ENCODE results near the gene RETREG2.

RETREG2 gene, protein sequence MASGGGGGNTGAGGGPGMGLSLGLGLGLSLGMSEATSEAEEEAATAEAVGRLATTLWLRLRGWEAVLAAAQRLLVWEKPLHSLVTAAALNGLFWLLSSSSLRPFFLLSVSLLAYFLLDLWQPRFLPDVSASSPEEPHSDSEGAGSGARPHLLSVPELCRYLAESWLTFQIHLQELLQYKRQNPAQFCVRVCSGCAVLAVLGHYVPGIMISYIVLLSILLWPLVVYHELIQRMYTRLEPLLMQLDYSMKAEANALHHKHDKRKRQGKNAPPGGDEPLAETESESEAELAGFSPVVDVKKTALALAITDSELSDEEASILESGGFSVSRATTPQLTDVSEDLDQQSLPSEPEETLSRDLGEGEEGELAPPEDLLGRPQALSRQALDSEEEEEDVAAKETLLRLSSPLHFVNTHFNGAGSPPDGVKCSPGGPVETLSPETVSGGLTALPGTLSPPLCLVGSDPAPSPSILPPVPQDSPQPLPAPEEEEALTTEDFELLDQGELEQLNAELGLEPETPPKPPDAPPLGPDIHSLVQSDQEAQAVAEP

DNA sequence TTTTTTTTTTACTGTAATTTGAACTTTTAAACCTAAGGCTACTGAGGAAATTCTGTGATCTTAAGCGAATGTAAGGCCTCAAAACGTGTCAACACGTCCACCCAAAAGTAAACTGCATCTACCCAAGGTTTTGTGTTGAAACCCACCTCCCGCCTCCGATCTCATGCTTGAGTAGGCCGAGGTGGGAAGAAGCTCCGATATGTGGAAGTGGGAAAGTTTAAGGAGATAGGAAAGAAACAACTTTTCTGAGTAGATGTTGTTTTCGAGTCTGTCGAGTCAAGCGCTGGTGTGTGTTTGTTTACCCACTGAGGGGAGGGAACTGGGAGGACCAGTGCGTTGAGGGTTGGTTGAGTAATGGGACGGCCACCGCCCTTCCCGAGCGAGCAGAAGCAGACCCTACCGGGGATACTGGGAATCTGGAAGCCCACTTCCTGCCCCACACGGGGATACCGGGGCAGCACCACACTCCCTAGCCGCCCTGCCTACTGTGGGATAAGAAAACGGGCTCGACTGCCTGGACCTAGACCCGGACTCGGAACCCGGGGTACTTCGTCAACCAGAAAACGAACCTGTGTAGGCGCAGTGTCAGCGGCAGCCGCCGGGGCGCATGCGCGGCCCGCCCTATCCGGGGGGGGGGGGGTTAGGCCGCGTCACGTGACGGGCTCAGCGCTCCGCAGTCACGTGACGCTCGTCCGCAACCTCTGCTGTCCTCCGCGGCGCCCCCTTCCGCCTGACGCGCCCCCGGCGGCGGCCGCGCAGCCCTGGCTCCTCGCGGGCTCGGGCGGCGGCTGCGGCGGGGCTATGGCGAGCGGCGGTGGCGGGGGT lies at the start of gene RETREG2:
RETREG2 (plus strand) TSS at position 724 of the 825 bp plus-strand sequence; CDS start at position 802, 78 bp downstream.
- H3K4me3 ChIP-seq (ENCODE audit: low read depth, low read length), result peak within 1 kb of the TSS; percentile 82
- DNase-seq (ENCODE audit: low read depth), result peak; percentile 63

DNA sequence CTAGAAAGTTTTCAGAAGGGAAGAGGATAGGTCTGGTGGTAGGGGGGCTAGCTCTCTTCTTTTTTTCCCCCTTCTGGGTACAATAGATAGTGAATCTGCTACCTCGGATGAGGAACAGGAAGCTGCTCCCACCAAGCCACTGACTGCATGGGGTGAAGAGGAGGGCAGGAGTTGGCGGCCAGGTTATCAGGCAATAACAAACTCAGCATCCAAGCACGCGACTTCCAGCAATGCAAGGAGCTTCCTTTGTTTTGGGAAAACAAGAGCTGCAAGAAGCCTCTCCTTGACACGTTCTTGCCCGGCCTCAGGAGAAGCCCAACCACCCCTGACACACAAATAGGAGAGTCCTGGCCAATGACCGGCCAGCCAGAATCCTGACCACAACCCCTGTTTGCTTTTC lies 49.7 kb upstream of the RETREG2 start:
- no peak for DNase-seq (ENCODE audit: low read depth)
- H3K4me3 ChIP-seq (ENCODE audit: low read depth, low read length), result no peak overlapping the region

DNA sequence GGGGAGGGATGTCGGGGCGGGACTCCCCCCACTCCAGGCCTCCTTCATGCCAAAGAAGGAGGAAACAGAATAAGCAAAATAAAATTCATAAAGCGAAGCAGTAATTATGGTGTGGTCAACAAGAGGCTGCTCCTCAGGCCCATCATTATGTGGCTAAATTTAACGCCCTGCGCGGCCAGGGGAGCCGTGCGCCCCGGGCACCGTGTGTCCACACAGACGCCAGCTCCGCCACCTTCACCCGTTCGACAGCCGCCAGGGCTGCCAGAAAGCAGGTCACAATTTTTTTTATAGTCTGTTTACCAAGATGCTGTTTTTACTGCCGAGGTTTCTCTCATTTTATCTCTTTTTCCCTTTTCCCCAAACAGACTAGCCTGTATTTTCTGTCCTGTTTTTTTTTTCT lies 48.5 kb upstream of the RETREG2 start:
- no peak overlapping the region for H3K4me3 ChIP-seq (ENCODE audit: low read depth, low read length)
- no peak for DNase-seq (ENCODE audit: low read depth)

DNA sequence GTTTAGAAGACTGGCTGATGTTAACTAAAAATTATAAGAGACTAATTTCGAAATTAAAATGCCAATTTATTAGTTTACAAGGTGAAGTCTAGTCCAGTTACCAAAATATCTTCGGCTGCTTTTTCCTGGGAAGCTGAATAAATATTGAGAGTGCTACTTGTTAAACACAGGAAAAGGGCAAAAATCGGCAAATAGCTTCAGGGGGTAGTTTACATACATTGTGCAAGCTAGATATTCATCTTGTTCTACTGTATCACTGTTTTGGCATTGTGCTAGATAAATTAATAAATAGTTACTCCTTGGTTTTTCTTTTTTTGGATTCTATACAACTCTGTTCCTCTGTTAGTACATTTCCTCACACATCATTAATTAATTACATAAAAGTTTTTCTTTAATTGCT lies 46.7 kb upstream of the RETREG2 start:
- DNase-seq (ENCODE audit: low read depth), result no peak

DNA sequence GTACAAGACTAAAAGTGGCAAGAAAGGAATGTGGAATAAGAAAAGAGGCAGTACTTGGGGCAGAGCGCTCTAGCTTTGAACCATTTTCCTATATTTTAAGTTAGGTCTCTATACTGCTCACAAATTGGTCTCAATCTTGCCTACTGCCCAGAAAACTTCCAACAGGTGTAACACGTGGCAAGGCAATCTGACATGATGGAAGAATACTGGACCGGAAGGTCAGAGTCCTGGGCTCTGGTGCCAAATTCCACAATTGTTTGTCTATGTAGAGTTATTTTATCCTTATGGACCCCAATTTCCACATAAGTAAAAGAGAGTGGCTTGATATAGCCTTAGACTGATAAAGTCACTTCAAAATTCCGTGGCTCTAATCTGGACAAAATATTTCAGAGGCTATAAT lies 46.3 kb upstream of the RETREG2 start:
- DNase-seq (ENCODE audit: low read depth), result no peak
- H3K4me3 ChIP-seq (ENCODE audit: low read depth, low read length), result no peak overlapping the region

More for the DNA sequence above, 46.7 kb upstream of the RETREG2 start:
- H3K4me3 ChIP-seq (ENCODE audit: low read depth, low read length), result no peak overlapping the region

DNA sequence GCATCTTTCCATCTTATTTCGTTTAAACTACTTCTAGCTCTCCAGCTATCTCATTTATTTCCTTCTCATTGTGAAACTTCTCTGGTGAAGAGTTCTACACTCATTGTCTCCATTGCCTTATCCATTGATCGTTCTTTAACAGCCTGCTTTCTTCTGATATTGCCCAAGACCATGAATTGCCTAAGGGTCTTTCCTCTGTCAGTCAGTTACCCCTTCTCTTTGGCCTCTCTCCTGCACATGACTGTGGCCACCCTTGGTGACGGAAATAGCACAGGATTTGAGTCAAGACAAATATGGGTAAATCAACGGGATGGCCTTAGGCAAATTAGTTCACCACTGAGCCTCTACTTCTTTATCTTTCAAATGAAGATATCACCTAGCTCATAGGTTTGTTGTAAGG lies 44.1 kb upstream of the RETREG2 start:
- DNase-seq (ENCODE audit: low read depth), result no peak

DNA sequence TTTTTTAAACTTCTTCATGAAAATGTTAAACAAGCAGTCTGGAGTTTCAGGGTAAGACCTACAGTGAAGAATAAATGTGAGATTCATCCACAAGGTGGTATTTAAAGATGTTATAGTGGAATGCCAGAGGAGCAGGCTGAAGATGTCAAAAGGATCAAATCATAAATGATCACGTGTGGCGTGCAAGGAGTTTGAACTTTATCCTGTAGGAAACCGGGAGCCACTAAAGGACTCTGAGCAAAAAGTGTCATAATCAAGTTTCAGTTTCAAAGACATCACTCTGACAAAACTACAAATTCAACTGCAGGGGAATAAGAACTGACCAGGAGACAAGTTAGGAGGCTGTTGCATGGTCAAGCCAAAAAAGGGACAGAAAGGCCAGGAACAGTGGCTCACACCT lies 37.4 kb upstream of the RETREG2 start:
- no peak for DNase-seq (ENCODE audit: low read depth)
- no peak overlapping the region for H3K4me3 ChIP-seq (ENCODE audit: low read depth, low read length)

More for the DNA sequence above, 44.1 kb upstream of the RETREG2 start:
- no peak overlapping the region for H3K4me3 ChIP-seq (ENCODE audit: low read depth, low read length)

DNA sequence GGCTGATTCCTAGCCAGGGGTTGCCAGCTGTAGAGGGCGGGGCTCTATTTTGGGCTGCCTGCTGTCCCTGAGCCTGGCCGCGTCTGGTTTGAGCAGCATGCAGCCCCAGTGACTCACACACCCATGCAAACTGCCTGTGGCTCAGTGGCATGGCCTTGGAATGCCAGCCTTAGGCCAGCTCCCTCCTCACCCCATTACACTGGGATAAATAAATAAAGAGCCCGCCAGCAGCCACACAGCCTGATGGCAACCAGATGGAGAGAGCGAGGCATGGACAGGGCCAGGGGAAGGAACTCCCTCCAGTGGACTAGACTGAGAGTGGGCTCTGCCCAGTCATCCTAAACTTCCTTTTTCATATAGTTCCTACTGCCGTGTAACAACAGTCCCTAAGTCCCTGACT lies 35.7 kb upstream of the RETREG2 start:
- DNase-seq (ENCODE audit: low read depth), result peak; percentile 28
- H3K4me3 ChIP-seq (ENCODE audit: low read depth, low read length), result no peak overlapping the region

DNA sequence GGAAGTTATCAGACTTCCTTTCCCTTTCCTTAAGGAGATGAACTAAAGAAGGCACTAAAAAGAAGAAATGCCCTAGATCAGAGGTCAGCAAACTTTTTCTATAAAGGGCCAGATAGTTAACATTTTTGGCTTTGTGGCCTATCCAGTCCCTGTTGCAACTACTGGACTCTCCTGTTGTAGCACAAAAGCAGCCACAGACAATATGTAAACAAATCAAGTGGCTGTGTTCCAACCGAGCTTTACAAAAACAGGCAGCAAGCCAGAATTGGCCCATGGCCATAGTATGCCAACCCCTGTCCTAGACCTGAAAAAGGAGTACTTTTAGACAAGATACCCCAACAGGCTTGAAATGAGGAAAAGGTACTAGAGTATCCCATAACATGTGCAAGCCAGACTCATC lies 28.4 kb upstream of the RETREG2 start:
- H3K4me3 ChIP-seq (ENCODE audit: low read depth, low read length), result no peak overlapping the region
- DNase-seq (ENCODE audit: low read depth), result no peak

DNA sequence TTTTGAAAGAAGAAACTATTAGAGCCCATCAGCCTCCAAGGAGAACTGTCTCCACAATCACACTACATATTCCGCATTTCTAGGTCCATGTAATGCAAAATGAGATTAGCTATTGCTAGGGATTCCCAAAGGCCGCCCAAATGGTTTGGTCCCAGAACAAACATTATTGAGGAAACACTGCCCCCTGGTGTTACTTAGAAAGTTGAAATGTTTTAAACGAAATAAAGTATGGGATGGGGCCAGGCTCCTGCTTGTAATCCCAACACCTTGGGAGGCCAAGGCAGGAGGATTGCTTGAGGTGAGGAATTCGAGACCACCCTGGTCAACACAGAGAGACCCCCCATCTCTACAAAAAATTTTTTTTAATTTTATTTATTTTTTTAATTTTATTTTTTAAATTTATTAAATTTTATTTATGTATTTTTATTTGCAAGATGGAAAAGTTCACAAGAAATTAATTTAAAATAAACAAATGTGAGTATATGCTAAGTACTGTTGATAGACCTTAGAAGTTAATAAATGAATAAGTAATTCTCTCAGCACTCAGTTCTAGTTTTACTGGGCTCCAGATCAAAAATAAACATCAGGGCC lies 22.9 kb upstream of the RETREG2 start:
- no peak for DNase-seq (ENCODE audit: low read depth)
- H3K4me3 ChIP-seq (ENCODE audit: low read depth, low read length), result no peak overlapping the region

DNA sequence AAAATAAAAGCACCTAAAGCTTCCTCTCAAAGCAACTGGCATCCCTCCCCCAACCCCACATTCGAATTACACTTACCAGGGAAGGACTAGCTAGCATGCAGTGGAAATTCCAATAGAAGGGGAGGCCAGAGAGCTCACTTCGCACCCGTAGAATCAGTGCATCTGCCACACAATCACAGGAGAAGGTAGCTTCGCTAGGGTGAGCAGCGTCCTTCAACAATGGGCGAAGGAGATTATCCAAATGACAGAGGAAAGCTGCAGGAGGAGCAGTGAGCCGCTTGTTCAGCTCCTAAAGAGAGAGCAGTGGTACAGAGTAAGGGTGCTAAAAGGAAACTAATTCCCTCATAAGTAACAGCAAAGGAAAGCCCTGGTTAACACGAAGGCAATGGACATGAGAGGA lies 20.7 kb upstream of the RETREG2 start:
- no peak overlapping the region for H3K4me3 ChIP-seq (ENCODE audit: low read depth, low read length)
- DNase-seq (ENCODE audit: low read depth), result no peak

DNA sequence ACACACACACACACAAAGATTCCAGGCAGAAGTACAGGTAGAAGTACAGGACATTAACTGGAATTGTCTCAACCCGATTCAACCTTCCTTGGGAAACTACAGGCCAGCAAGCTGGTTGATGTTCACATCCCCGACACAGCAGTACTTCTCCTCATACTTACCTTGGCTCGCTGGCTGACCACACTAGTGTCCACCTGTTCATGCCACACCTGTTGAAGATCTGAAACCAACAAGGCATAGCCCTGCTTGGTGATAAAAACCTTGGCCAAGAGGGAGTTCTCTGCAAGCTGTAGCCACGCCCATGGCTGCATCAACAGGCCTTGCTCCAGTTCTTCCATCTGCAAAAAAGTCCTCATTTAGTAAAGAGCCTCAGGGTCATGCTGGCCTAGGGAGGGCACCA lies 20.1 kb upstream of the RETREG2 start:
- no peak overlapping the region for H3K4me3 ChIP-seq (ENCODE audit: low read depth, low read length)
- no peak for DNase-seq (ENCODE audit: low read depth)

DNA sequence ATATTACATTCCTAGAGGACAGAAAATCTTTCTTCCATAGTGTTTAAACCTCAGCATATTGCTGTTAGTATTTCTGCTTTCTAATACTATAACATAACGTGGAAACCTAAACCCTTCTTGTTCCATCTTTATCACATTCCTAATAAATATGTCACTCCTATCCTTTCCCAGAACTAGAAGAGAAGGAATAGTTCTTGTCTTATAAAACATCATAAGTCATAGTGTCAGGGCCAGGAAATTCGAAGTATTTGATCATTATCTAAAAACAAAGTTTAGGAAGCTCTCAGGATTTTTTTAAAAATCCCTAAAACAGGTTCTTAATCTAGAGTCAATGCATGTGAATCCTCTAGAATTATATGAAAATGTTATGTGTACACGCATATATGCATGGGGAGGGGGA lies 19.5 kb upstream of the RETREG2 start:
- DNase-seq (ENCODE audit: low read depth), result no peak
- H3K4me3 ChIP-seq (ENCODE audit: low read depth, low read length), result no peak overlapping the region

DNA sequence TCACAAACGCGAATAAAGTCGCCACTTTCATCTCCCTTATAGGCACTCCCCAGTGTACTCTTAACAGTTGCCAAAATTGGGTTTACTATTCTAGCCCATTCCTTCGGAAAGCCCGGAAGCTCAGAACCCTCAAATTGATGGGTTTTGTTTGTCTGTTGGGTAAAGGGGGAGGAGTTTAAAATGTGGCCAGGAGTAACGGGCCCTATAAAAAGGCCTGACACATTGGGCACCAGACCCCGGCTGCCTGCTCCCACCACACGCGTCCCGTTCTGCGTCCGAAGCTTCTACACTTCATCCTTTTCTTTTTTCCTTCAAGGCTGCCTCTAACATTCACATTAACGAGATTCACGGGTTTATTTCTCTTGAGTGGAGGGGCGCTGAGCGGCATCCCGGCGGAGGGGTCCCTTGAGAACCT lies 18.3 kb upstream of the RETREG2 start:
- H3K4me3 ChIP-seq (ENCODE audit: low read depth, low read length), result peak overlapping the region; percentile 57
- no peak for DNase-seq (ENCODE audit: low read depth)

DNA sequence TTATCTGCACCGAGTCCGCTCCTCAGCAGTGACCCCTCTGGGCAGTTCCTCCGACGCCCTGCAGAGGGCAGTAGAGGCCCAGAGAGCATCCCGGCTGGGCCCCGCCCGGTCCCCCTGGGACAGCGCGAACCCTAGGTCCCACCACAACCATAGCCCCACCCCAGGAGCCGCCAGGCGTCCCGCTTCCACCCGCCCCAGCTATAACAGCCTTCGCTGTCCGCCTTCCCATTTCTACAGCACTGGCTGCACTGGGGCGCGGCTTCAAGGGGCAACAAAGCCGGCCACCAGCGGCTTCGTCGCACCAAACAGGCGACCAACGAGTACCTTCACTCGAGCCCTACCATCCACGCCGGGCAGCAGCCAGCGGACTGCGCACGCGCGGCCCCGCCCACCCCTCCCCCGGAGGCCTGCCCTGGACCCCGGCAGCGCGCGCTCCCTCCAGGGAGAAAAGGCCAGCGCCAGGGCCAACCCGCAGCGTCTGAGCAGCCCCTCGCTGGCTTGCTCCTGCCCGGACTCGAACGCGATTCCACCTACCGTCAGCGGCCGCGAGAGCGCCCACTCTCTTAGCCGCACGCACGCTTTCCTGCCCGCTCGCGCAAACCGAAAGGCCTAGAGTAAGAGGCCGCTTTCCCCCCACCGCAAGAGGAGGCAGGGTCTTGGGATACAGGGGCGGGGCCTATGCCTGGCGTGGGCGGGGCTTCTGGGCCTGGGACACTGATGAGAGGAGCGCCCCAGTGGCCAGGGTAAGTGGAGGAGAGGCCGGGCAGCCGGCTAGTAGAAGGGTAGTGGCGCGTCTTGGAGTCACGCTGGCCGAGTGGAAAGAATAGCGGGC lies 17.7 kb upstream of the RETREG2 start, which contains the start of gene NHEJ1:
NHEJ1 (minus strand) TSS at position 630 of the 832 bp plus-strand sequence. CDS start 2,453 bp downstream, outside the sequence.
- peak; percentile 77 for DNase-seq (ENCODE audit: low read depth)
- peak within 1 kb of the TSS; percentile 57 for H3K4me3 ChIP-seq (ENCODE audit: low read depth, low read length)

DNA sequence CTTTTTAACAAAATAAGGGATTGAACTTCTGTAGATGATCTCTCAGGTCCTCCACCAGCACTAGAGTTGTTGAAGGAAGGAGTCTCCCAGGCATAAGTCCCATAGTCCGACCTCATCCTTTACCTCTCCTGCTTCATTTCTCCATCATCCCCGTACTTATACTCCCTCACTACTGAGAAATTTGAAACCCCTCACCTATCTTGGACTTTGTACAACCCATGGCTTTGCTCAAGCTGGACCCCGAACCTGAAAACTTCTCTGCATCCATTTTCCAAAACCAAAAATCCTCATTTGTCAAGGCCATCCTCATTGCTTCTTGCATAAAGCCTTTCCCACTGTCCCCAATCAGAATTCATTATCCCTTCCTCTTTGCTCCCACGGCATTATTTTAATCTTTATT lies 17.0 kb upstream of the RETREG2 start:
- H3K4me3 ChIP-seq (ENCODE audit: low read depth, low read length), result peak overlapping the region; percentile 57
- no peak for DNase-seq (ENCODE audit: low read depth)

DNA sequence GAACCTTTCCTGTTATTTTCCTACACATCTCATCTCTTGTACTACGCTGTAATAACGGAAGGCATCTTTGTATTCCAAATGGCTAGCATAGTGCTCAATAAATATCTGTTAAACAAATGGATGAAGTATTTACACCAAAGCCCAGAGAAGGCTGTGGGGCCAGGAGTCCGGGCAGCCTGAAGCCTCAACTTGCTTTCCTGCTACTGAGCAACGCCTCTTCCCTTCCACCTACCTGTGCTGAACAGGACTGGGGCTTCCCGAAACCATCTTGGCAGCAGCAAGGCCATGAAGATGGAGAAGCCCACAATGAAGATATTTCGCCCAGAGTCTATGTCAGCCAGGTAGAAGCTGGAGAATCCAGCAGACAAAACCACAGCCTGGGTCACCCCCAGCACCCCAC lies 14.9 kb upstream of the RETREG2 start:
- H3K4me3 ChIP-seq (ENCODE audit: low read depth, low read length), result no peak overlapping the region
- no peak for DNase-seq (ENCODE audit: low read depth)

DNA sequence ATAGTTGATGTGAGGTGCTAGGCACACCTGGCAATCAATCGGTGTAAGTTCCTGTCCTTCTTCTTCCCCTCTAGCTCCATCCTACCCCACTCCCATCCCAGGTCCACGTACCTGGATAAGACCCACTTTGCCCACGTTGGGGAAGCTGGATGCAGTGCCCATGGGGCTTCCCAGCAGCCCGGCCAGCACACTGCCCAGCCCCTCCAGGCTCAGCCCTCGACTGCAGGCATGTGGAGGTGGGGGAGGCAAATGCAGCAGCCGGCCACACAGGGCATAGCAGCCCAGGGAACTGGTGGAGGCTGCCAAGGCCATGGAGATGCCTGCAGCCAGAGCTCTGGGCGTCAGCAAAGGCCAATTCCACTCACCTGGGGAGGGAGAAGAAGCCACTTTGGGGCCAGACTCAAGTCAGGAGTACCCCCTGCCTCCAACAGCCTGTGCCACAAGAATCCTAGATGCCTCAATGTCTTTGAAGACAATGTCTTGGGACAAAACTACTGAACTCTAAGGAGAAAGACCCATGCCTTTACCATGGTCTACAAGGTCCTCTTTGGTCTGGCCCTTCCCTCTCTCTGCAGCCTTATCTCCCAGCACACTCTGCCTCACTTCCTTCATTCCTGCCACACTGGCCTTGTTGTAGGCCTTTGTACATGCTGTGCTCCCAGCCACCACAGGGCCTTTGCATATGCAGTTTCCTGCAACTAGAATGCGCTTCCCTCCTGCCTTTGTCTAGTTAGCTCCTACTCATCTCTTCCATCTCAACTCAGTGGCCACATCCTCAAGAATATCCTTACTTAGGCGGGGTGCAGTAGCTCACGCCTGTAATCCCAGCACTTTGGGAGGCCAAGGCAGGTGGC lies 12.8 kb upstream of the RETREG2 start:
- no peak overlapping the region for H3K4me3 ChIP-seq (ENCODE audit: low read depth, low read length)
- no peak for DNase-seq (ENCODE audit: low read depth)
